Occipital lobe (tissue), 2 donors: ENCODE measurements around the gene STXBP3. TPM values are rescaled to one million over a fixed set of nuclear protein-coding genes. Genes with fewer than 3 reads are reported as not detected.
A peak's percentile ranks its signal among the peaks of the same experiment; 100 is the strongest.
"Not testable (repeated sequence)": the region's sequence is repeated elsewhere in the genome, so short reads cannot be mapped to it uniquely, and the experiment has no call there.

Source experiments
- DNase-seq: peaks from one replicate; lab custom pipeline; 2025; lab: John Stamatoyannopoulos, UW
- total RNA-seq: library from RNA; depleted of rRNA; stranded (reverse); fragments of >200 nt; gene quantifications from one replicate; pipeline ENCODE4 v1.2.3, GENCODE V29; 2014

Gene STXBP3
- total RNA-seq, 1 donor from 2014 or later = 40.7 TPM

GRCh38 chr1:108729481-108729880, 17.0 kb upstream of the STXBP3 start:
- DNase-seq = no peak

DNA sequence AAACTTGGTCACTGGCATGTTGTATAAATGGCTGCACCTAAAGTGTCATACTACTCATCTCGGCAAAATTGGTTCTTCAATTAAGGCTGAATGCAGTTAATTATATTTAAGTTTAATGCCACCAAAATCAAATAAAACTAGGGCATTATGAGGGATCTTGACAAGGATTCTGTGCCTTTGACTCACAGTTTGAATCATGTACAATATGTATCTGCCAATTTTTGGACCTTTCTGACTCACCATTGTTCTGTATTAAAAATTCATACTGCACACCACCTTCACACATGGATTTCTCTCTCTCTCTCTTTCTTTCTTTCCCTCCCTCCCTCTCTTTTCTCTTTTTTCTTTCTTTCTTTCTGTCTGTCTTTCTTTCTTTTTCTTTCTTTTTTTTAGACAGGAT, 14.1 kb upstream of the STXBP3 start:
- no peak for DNase-seq

DNA sequence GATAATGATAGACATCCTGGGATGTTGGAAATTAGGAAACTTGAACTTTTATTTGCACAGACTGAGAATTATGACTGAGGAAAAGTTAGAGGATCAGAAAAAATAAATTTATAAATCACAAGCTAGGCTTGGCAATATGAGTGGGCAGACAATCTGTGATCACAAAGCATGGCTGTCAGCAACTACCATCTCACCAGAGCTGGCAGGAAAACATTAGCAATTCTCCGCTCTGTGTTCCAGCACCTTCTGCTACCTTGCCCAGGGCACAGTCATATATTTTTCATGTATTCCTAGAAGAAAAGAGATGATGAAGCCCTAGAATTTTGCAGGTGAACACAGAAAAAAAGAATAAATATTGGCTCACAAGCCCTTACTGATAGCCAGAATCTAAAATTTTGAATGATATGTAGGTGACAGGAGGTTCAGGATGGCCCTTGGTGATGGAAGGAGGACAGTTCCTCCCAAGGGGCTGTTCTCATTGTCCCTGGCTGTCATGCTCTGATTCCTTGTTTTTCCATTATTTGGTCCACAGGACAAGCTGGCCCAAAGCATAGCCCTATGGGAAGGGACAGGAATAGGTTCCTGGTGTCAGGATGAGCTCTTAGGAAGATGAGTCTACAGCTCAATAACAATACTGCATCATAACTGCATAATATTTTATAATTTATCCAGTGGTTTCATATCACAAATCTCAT, 12.2 kb upstream of the STXBP3 start:
- DNase-seq = no peak

DNA sequence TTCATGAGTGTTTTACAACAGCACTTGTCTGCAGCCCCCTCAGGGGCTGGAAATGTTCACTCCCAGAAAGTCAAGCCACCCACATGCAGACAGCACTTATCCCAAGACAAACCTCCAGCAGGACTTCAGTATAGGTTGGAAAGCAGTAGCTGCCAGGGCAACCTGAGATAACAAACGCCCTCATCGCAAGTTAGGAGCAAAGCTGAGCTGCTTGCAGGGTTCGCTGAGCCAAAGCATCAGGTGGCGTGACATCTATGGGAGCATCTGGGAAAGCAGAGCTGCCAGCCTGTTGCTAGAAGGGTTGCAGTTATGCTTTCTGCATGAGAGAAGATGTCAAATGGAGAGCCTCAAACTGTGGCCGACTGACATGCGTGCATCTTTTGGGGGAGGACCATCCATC, 4.2 kb upstream of the STXBP3 start:
- no peak for DNase-seq

- no peak for DNase-seq
Observed at GRCh38 chr1:108745980-108746381, 493 bp upstream of the STXBP3 start.

GRCh38 chr1:108747171-108747850, 837 bp downstream of the STXBP3 start:
- peak; percentile 47 for DNase-seq

DNA sequence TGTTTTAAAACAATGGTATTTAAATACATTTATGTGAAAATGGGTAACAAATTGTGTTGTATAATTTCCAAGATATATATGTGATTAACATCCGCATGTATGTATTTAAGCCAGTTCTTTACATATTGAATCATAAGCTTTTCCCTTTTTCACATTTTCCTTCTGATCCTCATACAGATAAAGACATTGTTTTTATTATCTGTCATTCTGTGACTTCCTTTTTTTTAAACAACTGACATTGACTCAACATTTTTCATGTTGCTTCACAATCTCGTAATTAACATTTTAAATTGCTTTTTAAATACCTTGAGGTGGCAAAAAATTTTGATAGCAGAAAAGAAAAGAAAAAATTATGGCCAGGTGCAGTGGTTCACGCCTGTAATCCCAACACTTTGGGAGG, 1.4 kb downstream of the STXBP3 start:
- no peak for DNase-seq

GRCh38 chr1:108749081-108749480, 2.6 kb downstream of the STXBP3 start:
- DNase-seq = no peak

- no peak for DNase-seq
Observed at GRCh38 chr1:108750476-108751181, 4.2 kb downstream of the STXBP3 start.

DNA sequence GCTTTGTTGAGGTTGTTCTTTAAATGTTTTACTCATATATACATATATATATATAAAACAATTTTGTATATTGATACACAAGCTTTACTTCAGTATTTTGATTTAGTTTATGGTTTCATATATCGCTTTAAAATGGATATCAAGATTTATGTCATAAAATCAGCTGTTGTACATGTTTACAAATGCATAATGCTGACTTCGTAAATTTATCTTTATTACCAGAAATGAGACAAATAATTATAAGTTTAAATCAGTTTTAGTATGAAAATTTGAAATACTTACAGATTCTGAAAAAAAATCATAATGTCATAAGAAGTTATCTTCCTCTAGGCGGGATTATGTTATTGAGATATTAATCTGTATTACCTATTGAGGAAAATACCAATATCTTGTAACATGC, 6.9 kb downstream of the STXBP3 start:
- DNase-seq = no peak

DNA sequence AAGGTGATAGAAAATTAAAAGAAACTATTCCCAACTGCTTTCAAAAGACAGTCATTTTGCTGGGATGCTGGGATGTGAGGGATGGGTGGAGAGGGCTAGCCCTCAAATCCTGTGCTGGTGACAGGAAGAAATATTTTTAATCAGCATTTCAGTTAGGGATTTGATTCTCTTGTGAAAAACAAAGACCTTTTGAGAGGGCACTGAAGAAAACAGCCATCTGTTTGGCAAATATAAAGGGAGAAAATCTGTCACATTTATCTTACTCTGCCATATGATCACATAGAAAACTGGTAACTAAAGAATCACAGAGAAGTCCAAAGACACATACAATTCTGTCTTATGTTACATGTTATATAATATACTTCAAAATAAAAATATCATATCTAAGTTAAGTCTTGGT, 12.3 kb downstream of the STXBP3 start:
- no peak for DNase-seq

- DNase-seq = no peak
Observed at GRCh38 chr1:108767115-108767514, 20.6 kb downstream of the STXBP3 start.

DNA sequence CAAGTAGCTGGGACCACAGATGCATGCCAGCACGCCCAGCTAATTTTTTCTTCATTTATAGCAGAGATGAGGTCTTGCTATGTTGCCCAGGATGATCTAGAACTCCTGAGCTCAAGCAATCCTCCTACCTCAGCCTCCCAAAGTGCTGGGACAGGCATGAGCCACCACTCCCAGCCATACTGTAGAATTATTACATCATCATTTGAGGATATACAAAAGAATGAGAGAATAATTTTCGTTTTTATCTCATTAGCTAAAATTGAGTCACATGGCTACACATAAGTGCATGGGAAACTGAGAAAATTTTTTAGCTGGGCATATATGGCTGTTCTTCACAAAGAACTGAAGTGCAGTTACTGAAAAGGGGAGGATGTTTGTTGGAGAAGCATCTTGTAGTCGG, 21.2 kb downstream of the STXBP3 start:
- DNase-seq = no peak

DNA sequence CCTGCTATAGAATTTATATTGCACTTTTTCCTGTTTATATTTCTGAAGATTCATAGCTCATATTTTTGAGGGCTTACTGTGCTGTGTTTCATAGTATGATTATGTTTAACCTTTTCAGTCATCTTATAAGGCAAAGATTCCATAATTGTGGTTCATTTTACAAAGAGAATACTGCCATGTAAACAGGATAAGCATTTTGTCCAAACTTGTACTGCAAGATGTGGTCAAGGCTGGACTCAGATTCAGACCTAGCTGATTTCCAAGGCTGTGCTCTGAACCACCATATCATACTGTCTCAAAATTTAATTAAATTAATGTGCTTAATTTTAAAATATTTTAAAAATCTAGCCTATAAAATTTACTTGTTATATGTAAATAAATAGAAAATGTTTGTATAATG, 31.4 kb downstream of the STXBP3 start:
- DNase-seq = no peak

DNA sequence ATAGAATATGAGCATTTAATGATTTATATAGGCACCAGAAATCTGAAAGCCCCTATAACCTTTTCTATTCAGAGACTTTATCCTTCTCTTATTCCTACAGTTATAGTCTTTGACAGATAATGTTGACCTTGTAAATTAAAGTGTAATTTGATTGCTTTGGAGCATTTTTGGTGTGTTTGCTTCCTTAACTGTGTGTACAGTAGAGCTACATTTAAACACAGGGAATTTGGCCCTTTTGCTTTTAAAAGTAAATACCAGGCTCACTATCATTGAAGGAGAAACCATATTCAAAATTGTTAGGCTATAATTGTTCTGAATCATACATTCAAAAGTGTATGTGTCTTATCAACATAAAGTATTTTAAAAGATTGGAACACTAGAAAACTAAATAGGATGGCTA, 33.0 kb downstream of the STXBP3 start:
- DNase-seq = no peak

DNA sequence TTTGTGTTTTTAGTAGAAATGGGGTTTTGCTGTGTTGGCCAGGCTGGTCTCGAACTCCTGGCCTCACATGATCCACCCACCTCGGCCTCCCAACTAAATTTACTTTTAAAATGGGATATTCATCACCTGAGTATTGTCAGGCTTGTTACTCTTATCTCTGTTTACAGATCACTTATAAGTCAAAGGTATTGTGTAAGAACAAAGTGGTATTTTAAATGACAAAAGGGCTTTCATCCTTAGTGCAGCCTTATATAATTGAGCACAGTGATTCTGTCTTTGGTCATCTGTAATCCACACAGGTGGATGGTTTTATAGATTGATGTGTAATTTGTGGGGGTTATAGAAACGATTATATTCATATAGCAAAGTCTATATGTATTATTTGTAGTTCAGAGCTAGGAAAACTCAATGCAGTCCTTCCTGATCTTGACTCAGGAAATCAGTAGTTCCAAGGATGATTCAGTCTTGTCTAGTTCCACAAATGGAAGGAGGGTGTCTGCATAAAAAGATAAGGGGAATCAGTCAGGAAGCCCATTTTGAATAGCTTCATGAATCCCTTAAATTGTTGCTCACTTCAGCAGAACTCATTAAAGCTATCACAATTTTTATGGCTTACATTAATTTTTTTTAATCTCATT, 34.6 kb downstream of the STXBP3 start:
- no peak for DNase-seq

- DNase-seq = not testable (repeated sequence)
Observed at GRCh38 chr1:108781575-108781944, 35.1 kb downstream of the STXBP3 start.

- DNase-seq = no peak
Observed at GRCh38 chr1:108785264-108785663, 38.8 kb downstream of the STXBP3 start.

DNA sequence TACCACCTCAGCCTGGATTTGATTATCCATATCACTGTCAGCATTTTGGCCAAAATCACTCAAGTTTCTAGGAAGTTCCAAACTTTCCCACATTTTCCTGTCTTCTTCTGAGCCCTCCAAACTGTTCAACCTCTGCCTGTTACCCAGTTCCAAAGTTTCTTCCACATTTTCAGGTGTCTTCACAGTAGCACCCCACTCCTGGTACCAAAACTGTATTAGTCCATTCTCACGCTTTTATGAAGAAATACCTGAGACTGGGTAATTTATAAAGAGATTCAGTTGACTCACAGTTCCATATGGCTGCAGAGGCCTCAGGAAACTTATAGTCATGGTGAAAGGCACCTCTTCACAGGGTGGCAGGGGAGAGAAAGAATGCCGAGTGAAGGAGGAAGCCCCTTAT, 39.4 kb downstream of the STXBP3 start:
- no peak for DNase-seq

- no peak for DNase-seq
Observed at GRCh38 chr1:108791790-108792189, 45.3 kb downstream of the STXBP3 start.

DNA sequence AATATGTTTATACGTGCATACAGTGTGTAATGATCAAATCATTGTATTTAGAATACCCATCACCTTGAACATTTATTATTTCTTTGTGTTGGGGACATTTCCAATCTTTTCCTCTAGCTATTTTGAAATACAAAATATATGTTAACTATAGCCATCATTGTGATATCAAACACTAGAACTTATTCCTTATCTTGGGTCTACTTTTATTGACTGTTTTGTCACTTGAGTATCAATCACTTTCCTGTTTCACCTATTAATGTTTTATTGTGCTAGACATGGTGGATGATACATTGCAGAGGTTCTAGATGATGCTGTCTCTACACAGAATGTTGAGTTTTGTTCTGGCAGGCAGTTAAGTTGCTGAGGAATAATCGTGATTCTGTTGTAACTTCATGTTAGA, 45.9 kb downstream of the STXBP3 start:
- no peak for DNase-seq

GRCh38 chr1:108799001-108799400, 52.5 kb downstream of the STXBP3 start:
- DNase-seq = no peak
